SK-N-SH treated with all-trans-retinoic acid at 6 μM for 48 hours (cell line): ENCODE measurements around the gene RNF125.

Source experiments
- ATAC-seq: fragments of 200-7000 bp; cut with Tn5 transposase; 3 replicates; pipeline ENCODE4 v1.9.1; 2020; ENCODE audit warnings: mild to moderate bottlenecking, moderate library complexity
- ARNTL ChIP-seq: fragments of 450-650 bp; formaldehyde crosslinking; IDR thresholded peaks from 2 replicates; pipeline ENCODE4 v1.5.0; 2020; ENCODE audit warnings: low read depth, mild to moderate bottlenecking, moderate library complexity, borderline replicate concordance
- BACH2 ChIP-seq: fragments of 250-450 bp; sonication (Bioruptor Pico); IDR thresholded peaks from 2 replicates; pipeline ENCODE4 v1.9.0; 2021; ENCODE audit warnings: mild to moderate bottlenecking, borderline replicate concordance
- CREB5 ChIP-seq: fragments of 250-450 bp; sonication (Bioruptor Pico); IDR thresholded peaks from 2 replicates; pipeline ENCODE4 v1.5.1; 2020; ENCODE audit warnings: low read depth, mild to moderate bottlenecking, moderate library complexity
- ESRRG ChIP-seq: fragments of 250-450 bp; sonication (Bioruptor Pico); IDR thresholded peaks from 2 replicates; pipeline ENCODE4 v1.6.1; 2021; ENCODE audit warnings: mild to moderate bottlenecking
- ISL1 ChIP-seq: fragments of 250-450 bp; sonication (Bioruptor Pico); IDR thresholded peaks from 2 replicates; pipeline ENCODE4 v2.1.2; 2022; ENCODE audit warnings: mild to moderate bottlenecking, moderate library complexity
- OSR1 ChIP-seq: fragments of 250-450 bp; sonication (Bioruptor Pico); IDR thresholded peaks from 2 replicates; pipeline ENCODE4 v1.8.0; 2022; ENCODE audit warnings: moderate library complexity, mild to moderate bottlenecking, inconsistent platforms
- PPARA ChIP-seq: fragments of 250-450 bp; sonication (Bioruptor Pico); IDR thresholded peaks from 2 replicates; pipeline ENCODE4 v1.5.0; 2020; ENCODE audit warnings: mild to moderate bottlenecking, borderline replicate concordance
- RARB ChIP-seq: fragments of 250-450 bp; sonication (Bioruptor Pico); IDR thresholded peaks from 2 replicates; pipeline ENCODE4 v1.8.0; 2021; ENCODE audit warnings: mild to moderate bottlenecking, moderate library complexity
- SNAI2 ChIP-seq: fragments of 250-450 bp; sonication (Bioruptor Pico); IDR thresholded peaks from 2 replicates; pipeline ENCODE4 v1.5.0; 2020; ENCODE audit warnings: mild to moderate bottlenecking, moderate library complexity
- TCF4 ChIP-seq: fragments of 250-450 bp; sonication (Bioruptor Pico); IDR thresholded peaks from 2 replicates; pipeline ENCODE4 v1.8.0; 2021; ENCODE audit warnings: mild to moderate bottlenecking, moderate library complexity, borderline replicate concordance
- TOX ChIP-seq: fragments of 250-450 bp; sonication (Bioruptor Pico); IDR thresholded peaks from 2 replicates; pipeline ENCODE4 v1.8.0; 2021; ENCODE audit warnings: mild to moderate bottlenecking, moderate library complexity, borderline replicate concordance
- TSHZ2 ChIP-seq: fragments of 250-450 bp; sonication (Bioruptor Pico); IDR thresholded peaks from 2 replicates; pipeline ENCODE4 v1.5.0; 2020; ENCODE audit warnings: mild to moderate bottlenecking, moderate library complexity
- ZC3H10 ChIP-seq: fragments of 250-450 bp; sonication (Bioruptor Pico); IDR thresholded peaks from 2 replicates; pipeline ENCODE4 v1.5.1; 2021; ENCODE audit warnings: mild to moderate bottlenecking, moderate library complexity
- ZFP3 ChIP-seq: fragments of 250-450 bp; sonication (Bioruptor Pico); IDR thresholded peaks from 2 replicates; pipeline ENCODE4 v1.5.0; 2020; ENCODE audit warnings: mild to moderate bottlenecking, moderate library complexity
- ZFP30 ChIP-seq: fragments of 450-650 bp; formaldehyde crosslinking; IDR thresholded peaks from 2 replicates; pipeline ENCODE4 v1.5.0; 2022; ENCODE audit warnings: mild to moderate bottlenecking, moderate library complexity
- ZNF70 ChIP-seq: fragments of 450-650 bp; formaldehyde crosslinking; IDR thresholded peaks from 2 replicates; pipeline ENCODE4 v1.5.0; 2020; ENCODE audit warnings: mild to moderate bottlenecking, moderate library complexity
- ZNF8 ChIP-seq: fragments of 450-650 bp; formaldehyde crosslinking; IDR thresholded peaks from 2 replicates; pipeline ENCODE4 v1.5.0; 2020; ENCODE audit warnings: mild to moderate bottlenecking, moderate library complexity
- TF ChIP-seq, protein P1 (sequence below): fragments of 250-450 bp; sonication (Bioruptor Pico); IDR thresholded peaks from 2 replicates; pipeline ENCODE4 v1.5.1; 2021; ENCODE audit warnings: mild to moderate bottlenecking, moderate library complexity
- TF ChIP-seq, protein P2 (sequence below): fragments of 250-450 bp; sonication (Bioruptor Pico); IDR thresholded peaks from 2 replicates; pipeline ENCODE4 v1.8.0; 2021; ENCODE audit warnings: low read depth, mild to moderate bottlenecking, moderate library complexity, borderline replicate concordance
- TF ChIP-seq, protein P3 (sequence below): fragments of 250-450 bp; sonication (Bioruptor Pico); IDR thresholded peaks from 2 replicates; pipeline ENCODE4 v1.8.0; 2020; ENCODE audit warnings: mild to moderate bottlenecking, moderate library complexity, borderline replicate concordance

Gene RNF125

GRCh38 chr18:32110005-32110404 lies 91.4 kb downstream of the RNF125 start:
- ATAC-seq = no peak
- TF ChIP-seq TOX (no peak), RARB (CRISPR knock-in tag) (no peak), ZFP30 (CRISPR knock-in tag) (no peak), ZNF70 (no peak), TCF4 (CRISPR knock-in tag) (no peak), ESRRG (no peak)

DNA sequence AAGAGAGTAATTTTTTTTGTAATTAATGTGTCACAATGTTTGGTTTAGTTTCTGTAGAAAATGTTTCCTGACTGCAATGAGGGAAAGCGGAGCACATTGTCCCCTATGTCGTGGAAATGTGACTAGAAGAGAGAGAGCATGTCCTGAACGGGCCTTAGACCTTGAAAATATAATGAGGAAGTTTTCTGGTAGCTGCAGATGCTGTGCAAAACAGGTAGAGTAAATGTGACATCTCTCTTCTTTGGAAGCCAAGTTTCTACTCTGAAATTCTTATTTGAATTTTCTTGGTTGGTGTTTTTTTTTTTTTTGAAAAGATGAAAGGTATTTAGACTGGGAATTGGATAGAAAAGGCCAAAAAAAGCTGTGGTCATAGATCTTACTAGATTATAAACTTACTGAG lies 93.1 kb downstream of the RNF125 start:
- TF ChIP-seq OSR1 (no peak), ESRRG (no peak), CREB5 (CRISPR knock-in tag) (no peak), ZNF8 (no peak), TOX (no peak), SNAI2 (CRISPR knock-in tag) (no peak), ZNF70 (no peak), PPARA (CRISPR knock-in tag) (no peak), TSHZ2 (CRISPR knock-in tag) (no peak), ZFP3 (CRISPR knock-in tag) (no peak)
- TF ChIP-seq, protein P1, sequence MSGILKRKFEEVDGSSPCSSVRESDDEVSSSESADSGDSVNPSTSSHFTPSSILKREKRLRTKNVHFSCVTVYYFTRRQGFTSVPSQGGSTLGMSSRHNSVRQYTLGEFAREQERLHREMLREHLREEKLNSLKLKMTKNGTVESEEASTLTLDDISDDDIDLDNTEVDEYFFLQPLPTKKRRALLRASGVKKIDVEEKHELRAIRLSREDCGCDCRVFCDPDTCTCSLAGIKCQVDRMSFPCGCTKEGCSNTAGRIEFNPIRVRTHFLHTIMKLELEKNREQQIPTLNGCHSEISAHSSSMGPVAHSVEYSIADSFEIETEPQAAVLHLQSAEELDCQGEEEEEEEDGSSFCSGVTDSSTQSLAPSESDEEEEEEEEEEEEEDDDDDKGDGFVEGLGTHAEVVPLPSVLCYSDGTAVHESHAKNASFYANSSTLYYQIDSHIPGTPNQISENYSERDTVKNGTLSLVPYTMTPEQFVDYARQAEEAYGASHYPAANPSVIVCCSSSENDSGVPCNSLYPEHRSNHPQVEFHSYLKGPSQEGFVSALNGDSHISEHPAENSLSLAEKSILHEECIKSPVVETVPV (CRISPR knock-in tag) = no peak
- TF ChIP-seq, protein P2, sequence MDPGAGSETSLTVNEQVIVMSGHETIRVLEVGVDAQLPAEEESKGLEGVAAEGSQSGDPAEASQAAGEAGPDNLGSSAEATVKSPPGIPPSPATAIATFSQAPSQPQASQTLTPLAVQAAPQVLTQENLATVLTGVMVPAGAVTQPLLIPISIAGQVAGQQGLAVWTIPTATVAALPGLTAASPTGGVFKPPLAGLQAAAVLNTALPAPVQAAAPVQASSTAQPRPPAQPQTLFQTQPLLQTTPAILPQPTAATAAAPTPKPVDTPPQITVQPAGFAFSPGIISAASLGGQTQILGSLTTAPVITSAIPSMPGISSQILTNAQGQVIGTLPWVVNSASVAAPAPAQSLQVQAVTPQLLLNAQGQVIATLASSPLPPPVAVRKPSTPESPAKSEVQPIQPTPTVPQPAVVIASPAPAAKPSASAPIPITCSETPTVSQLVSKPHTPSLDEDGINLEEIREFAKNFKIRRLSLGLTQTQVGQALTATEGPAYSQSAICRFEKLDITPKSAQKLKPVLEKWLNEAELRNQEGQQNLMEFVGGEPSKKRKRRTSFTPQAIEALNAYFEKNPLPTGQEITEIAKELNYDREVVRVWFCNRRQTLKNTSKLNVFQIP (CRISPR knock-in tag) = no peak
- ATAC-seq = no peak

DNA sequence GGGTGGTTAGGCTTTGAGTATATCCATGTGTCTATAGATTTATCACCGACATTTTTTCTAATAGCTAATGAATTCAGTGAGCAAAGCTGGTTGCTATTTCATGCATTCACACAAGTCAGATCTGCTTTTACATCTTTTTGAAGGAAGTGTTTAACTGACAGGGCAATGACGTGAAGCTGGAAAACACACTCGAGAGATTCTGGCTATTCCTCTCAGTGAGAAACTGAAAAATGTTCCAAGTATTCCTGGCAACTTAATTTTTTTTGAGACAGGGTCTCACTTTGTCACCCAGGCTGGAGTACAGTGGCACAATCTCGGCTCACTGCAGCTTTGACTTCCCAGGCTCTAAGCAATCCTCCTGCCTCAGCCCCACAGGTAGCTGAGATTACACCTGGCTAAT lies 94.2 kb downstream of the RNF125 start:
- no peak for ATAC-seq
- TF ChIP-seq ARNTL = no peak
- no peak for TF ChIP-seq PPARA (CRISPR knock-in tag)
- no peak for TF ChIP-seq ZNF8
- no peak for TF ChIP-seq ZFP3 (CRISPR knock-in tag)
- no peak for TF ChIP-seq ZC3H10 (CRISPR knock-in tag)
- no peak for TF ChIP-seq ZNF70
- TF ChIP-seq, protein P1 (CRISPR knock-in tag) = no peak
- TF ChIP-seq TCF4 (CRISPR knock-in tag) = no peak
- TF ChIP-seq, protein P3, sequence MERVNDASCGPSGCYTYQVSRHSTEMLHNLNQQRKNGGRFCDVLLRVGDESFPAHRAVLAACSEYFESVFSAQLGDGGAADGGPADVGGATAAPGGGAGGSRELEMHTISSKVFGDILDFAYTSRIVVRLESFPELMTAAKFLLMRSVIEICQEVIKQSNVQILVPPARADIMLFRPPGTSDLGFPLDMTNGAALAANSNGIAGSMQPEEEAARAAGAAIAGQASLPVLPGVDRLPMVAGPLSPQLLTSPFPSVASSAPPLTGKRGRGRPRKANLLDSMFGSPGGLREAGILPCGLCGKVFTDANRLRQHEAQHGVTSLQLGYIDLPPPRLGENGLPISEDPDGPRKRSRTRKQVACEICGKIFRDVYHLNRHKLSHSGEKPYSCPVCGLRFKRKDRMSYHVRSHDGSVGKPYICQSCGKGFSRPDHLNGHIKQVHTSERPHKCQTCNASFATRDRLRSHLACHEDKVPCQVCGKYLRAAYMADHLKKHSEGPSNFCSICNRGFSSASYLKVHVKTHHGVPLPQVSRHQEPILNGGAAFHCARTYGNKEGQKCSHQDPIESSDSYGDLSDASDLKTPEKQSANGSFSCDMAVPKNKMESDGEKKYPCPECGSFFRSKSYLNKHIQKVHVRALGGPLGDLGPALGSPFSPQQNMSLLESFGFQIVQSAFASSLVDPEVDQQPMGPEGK (CRISPR knock-in tag) = no peak
- no peak for TF ChIP-seq RARB (CRISPR knock-in tag)
- TF ChIP-seq SNAI2 (CRISPR knock-in tag) = no peak
- TF ChIP-seq, protein P2 (CRISPR knock-in tag) = no peak
- no peak for TF ChIP-seq ESRRG
- no peak for TF ChIP-seq BACH2 (CRISPR knock-in tag)
- no peak for TF ChIP-seq ISL1 (CRISPR knock-in tag)
- TF ChIP-seq, all 23 proteins: peak for 0
